HCT116 (cell line): ENCODE data around the gene SPATS2L. TPM values are rescaled to one million over a fixed set of nuclear protein-coding genes. Genes with fewer than 3 reads are reported as not detected.

Experiments used
- ATAC-seq: fragments of 200-7000 bp; cut with Tn5 transposase; 2 replicates; pipeline ENCODE4 v1.9.1; 2020; ENCODE audit warnings: mild to moderate bottlenecking, moderate library complexity
- BruUV-seq: library from RNA; stranded (reverse); fragments of 400-500 nt; replicated peaks from 2 replicates; lab custom pipeline; 2021; lab: Mats Ljungman, UMichigan
- CTCF ChIA-PET: fragments of 300-600 bp; sonication (Branson Sonifier 250); formaldehyde crosslinking; loops from one replicate; lab custom pipeline; 2021; ENCODE audit warnings: antibody characterized with exemption; lab: Charles Lee
- POLR2A ChIA-PET: fragments of 300-600, 350-600 bp; sonication (Branson Sonifier 250); formaldehyde crosslinking; loops from one replicate; lab custom pipeline; 2021; ENCODE audit warnings: antibody characterized with exemption; lab: Charles Lee
- RAD21 ChIA-PET, 2 experiments: fragments of 300-600 bp; sonication (Branson Sonifier 250); formaldehyde crosslinking; loops; one replicate each; lab custom pipeline; 2023; ENCODE audit warnings: low total read pairs in 2 of 2; ENCODE audit not compliant: uncharacterized antibody in 2 of 2, unreplicated experiment in 2 of 2, low non-redundant PET in 1 of 2; lab: Charles Lee
- DNase-seq: peaks from one replicate; pipeline ENCODE4 v3.0.0-alpha.2; 2010; ENCODE audit warnings: low read depth, low spot score
- H2AFZ ChIP-seq: fragments of 200-600 bp; shearing (Covaris generic), sonication (generic); 2 replicates; pipeline ENCODE4 v1.6.1; 2017; ENCODE audit warnings: low read depth, mixed run types, mixed read lengths, antibody characterized with exemption, low read length; ENCODE audit not compliant: poor library complexity, severe bottlenecking
- H3K27ac ChIP-seq: 2 replicates; pipeline ENCODE4 v1.5.1; 2012; ENCODE audit warnings: low read depth, low read length
- H3K27me3 ChIP-seq: fragments of 200-600 bp; sonication (generic); 2 replicates; pipeline ENCODE4 v1.6.1; 2016; ENCODE audit warnings: mixed run types, low read length, mixed read lengths; ENCODE audit not compliant: insufficient read depth
- H3K36me3 ChIP-seq, 2 experiments: fragments of 200-500 bp in 1 of 2; fragments of 200-600 bp in 1 of 2; sonication (Bioruptor generic) in 1 of 2; sonication (generic) in 1 of 2; 2 replicates each; pipeline versions ENCODE4 v1.5.1 to v1.6.1; 2014 to 2016; ENCODE audit warnings: low read length in 2 of 2, inconsistent platforms in 1 of 2, mixed read lengths in 1 of 2, mixed run types in 1 of 2; ENCODE audit not compliant: insufficient read depth in 2 of 2, control insufficient read depth in 1 of 2
- H3K4me1 ChIP-seq, 2 experiments: fragments of 200-600 bp in 1 of 2; sonication (generic) in 1 of 2; 2 replicates each; pipeline versions ENCODE4 v1.5.1 to v1.6.1; 2012 to 2017; ENCODE audit warnings: low read length in 2 of 2, inconsistent platforms in 1 of 2, mild to moderate bottlenecking in 1 of 2, mixed read lengths in 1 of 2, mixed run types in 1 of 2, moderate library complexity in 1 of 2; ENCODE audit not compliant: insufficient read depth in 2 of 2, control insufficient read depth in 1 of 2
- H3K4me2 ChIP-seq: fragments of 200-600 bp; sonication (generic); 2 replicates; pipeline ENCODE4 v1.6.1; 2017; ENCODE audit warnings: mixed run types, low read length, mixed read lengths
- H3K4me3 ChIP-seq, 2 experiments: fragments of 200-600 bp in 1 of 2; sonication (generic) in 1 of 2; replicated peaks in 1 of 2; 2 replicates each; pipeline ENCODE4 v1.5.1; 2011 to 2016; ENCODE audit warnings: low read length in 2 of 2, control low read depth in 1 of 2, low read depth in 1 of 2, mild to moderate bottlenecking in 1 of 2, mixed read lengths in 1 of 2, mixed run types in 1 of 2
- H3K79me2 ChIP-seq: fragments of 200-600 bp; sonication (generic); 2 replicates; pipeline ENCODE4 v1.6.1; 2017; ENCODE audit warnings: mild to moderate bottlenecking, mixed run types, low read length, moderate library complexity, mixed read lengths; ENCODE audit not compliant: insufficient read depth
- H3K9ac ChIP-seq: fragments of 200-600 bp; sonication (generic); 2 replicates; pipeline ENCODE4 v1.6.1; 2016; ENCODE audit warnings: low read length, mixed read lengths
- H3K9me2 ChIP-seq: fragments of 200-600 bp; sonication (generic), shearing (Covaris generic); 2 replicates; pipeline ENCODE4 v1.6.1; 2017; ENCODE audit warnings: mixed run types, mild to moderate bottlenecking, moderate library complexity; ENCODE audit not compliant: insufficient read depth
- H3K9me3 ChIP-seq, 2 experiments: fragments of 200-500 bp in 1 of 2; fragments of 200-600 bp in 1 of 2; sonication (Bioruptor generic) in 1 of 2; sonication (generic) in 1 of 2; 2 replicates each; pipeline ENCODE4 v1.6.1; 2014 to 2017; ENCODE audit warnings: low read length in 2 of 2, mixed read lengths in 2 of 2, inconsistent platforms in 1 of 2, low read depth in 1 of 2, mild to moderate bottlenecking in 1 of 2, mixed run types in 1 of 2, moderate library complexity in 1 of 2; ENCODE audit not compliant: control insufficient read depth in 1 of 2, insufficient read depth in 1 of 2
- H4K20me1 ChIP-seq: fragments of 200-600 bp; sonication (generic), shearing (Covaris generic); 2 replicates; pipeline ENCODE4 v1.6.1; 2017; ENCODE audit warnings: mixed run types, mild to moderate bottlenecking, moderate library complexity; ENCODE audit not compliant: insufficient read depth
- EGR1 ChIP-seq: IDR thresholded peaks from 2 replicates; pipeline ENCODE4 v1.6.1; 2012; ENCODE audit warnings: low read depth
- EZH2 ChIP-seq: fragments of 200-600 bp; sonication (generic); IDR thresholded peaks from 2 replicates; pipeline ENCODE4 v1.6.1; 2017; ENCODE audit warnings: antibody characterized with exemption, mixed run types
- MAX ChIP-seq: IDR thresholded peaks from 2 replicates; pipeline ENCODE4 v1.6.1; 2012
- SP1 ChIP-seq: IDR thresholded peaks from 2 replicates; pipeline ENCODE4 v1.6.1; 2012; ENCODE audit warnings: low read depth
- YY1 ChIP-seq: IDR thresholded peaks from 2 replicates; pipeline ENCODE4 v1.6.1; 2011; ENCODE audit warnings: low read length, low read depth, moderate library complexity, mild to moderate bottlenecking; ENCODE audit not compliant: insufficient replicate concordance; ENCODE audit errors: extremely low read depth
- ZBTB33 ChIP-seq: IDR thresholded peaks from 2 replicates; pipeline ENCODE4 v1.6.1; 2011; ENCODE audit warnings: mild to moderate bottlenecking, low read length, moderate library complexity; ENCODE audit not compliant: insufficient replicate concordance; ENCODE audit errors: extremely low read depth
- ZFX ChIP-seq: fragments of 450-650 bp; IDR thresholded peaks from 2 replicates; pipeline ENCODE4 v1.6.1; 2017
- ZNF274 ChIP-seq: fragments of 200-500 bp; sonication (Bioruptor generic); IDR thresholded peaks from 2 replicates; pipeline ENCODE4 v1.6.1; 2014; ENCODE audit warnings: mild to moderate bottlenecking, low read depth, low read length, inconsistent platforms
- intact Hi-C: fragments of 100-400 bp; cut with micrococcal nuclease; formaldehyde crosslinking; loops from 2 replicates; pipeline ENCODE4 v1.10.0; 2022
- total RNA-seq: library from RNA; stranded (reverse); gene quantifications from one replicate; pipeline ENCODE4 v1.2.1, GENCODE V29; 2021; ENCODE audit not compliant: unreplicated experiment
- TF ChIP-seq, protein P1 (sequence below): IDR thresholded peaks from 2 replicates; pipeline ENCODE4 v1.6.1; 2012

Gene SPATS2L
- total RNA-seq, 1 experiment from 2014 or later = 87.1 TPM

DNA sequence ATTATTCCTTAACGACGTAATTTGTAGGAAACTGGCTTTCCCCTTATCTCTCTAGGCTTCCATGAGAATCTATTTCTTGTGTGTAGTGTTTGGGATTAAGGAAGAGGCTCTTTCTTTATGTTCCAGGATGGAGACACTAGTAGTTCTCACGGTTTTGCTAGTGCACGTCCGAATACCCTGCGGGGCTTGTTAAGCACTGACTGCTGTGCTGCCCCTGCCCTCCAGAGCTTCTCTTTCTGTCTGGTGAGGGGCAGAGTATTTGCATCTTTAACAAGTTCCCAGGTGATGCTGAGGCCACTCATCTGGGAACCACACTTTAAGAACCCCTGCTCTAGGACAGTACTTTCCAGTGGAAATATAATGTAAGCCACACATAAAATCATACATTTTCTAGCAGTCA is 76.4 kb downstream of the SPATS2L start:
- Histone ChIP-seq H3K9ac (no peak overlapping the region), H4K20me1 (no peaks in the 10 kb centered on the region), H3K9me3 (no peaks in the 10 kb centered on the region), H3K79me2 (peaks cover 46% of the 10 kb centered on the region), H3K36me3 (no peaks in the 10 kb centered on the region), H3K4me2 (no peak overlapping the region), H3K4me3 (no peak overlapping the region), H3K27ac (no peak overlapping the region), H3K9me2 (no peaks in the 10 kb centered on the region), H3K27me3 (no peaks in the 10 kb centered on the region), H3K4me1 (peaks cover 22 to 40% of the 10 kb centered on the region in 2 experiments), H2AFZ (no peak overlapping the region)
- no peak for DNase-seq
- RAD21 ChIA-PET = no interaction called here
- CTCF ChIA-PET = no interaction called here
- ATAC-seq = no peak
- POLR2A ChIA-PET = no interaction called here
- TF ChIP-seq EGR1 (no peak), EZH2 (no peak), ZBTB33 (no peak)
- intact Hi-C loops = no loop called here
- BruUV-seq = no TSS peak

GRCh38 chr2:200383380-200384110 is 77.1 kb downstream of the SPATS2L start:
- Histone ChIP-seq H3K27me3 (no peaks in the 10 kb centered on the region), H2AFZ (no peak overlapping the region), H4K20me1 (no peaks in the 10 kb centered on the region), H3K9ac (no peak overlapping the region), H3K79me2 (peaks cover 44% of the 10 kb centered on the region), H3K9me2 (no peaks in the 10 kb centered on the region), H3K4me2 (peak overlapping the region; percentile 1; the same call in 1 of the 2 replicates), H3K36me3 (no peaks in the 10 kb centered on the region), H3K4me3 (no peak overlapping the region), H3K27ac (no peak overlapping the region), H3K4me1 (peaks cover 15 to 34% of the 10 kb centered on the region in 2 experiments), H3K9me3 (no peaks in the 10 kb centered on the region)
- ChIA-PET POLR2A (no interaction called here), CTCF (no interaction called here), RAD21 (no interaction called here)
- intact Hi-C loops = no loop called here
- ATAC-seq = no peak
- DNase-seq = no peak
- TF ChIP-seq MAX = no peak
- TF ChIP-seq ZFX = no peak
- no peak for TF ChIP-seq SP1
- no peak for TF ChIP-seq ZNF274
- TF ChIP-seq EGR1 = no peak
- TF ChIP-seq, protein P1, sequence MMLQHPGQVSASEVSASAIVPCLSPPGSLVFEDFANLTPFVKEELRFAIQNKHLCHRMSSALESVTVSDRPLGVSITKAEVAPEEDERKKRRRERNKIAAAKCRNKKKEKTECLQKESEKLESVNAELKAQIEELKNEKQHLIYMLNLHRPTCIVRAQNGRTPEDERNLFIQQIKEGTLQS = no peak
- no peak for TF ChIP-seq ZBTB33
- TF ChIP-seq YY1 = no peak
- no TSS peak for BruUV-seq
